ENCODE results near the gene PLEK. TPM values are rescaled to one million over a fixed set of nuclear protein-coding genes. Genes with fewer than 3 reads are reported as not detected.

PLEK gene
- total and polyA plus RNA-seq, 12 donors, result 4.5 to 29.4 (median 11.7) TPM

GRCh38 chr2:68429311-68429826 lies 64.3 kb downstream of the PLEK start:
- TF ChIP-seq POLR2A (IDR thresholded peaks at IDR 0.05), result no peak
- no peak for TF ChIP-seq CTCF (IDR thresholded peaks at IDR 0.05)
- intact Hi-C loops (cut with DNase I), result no loop called here
- H3K4me3 ChIP-seq, result no peak overlapping the region
- H3K9me3 ChIP-seq (replicated peaks in 1 of 3), result no peaks in the 10 kb centered on the region
- no peak overlapping the region for H3K27ac ChIP-seq
- H3K4me1 ChIP-seq (replicated peaks in 1 of 2), result no peaks in the 10 kb centered on the region
- H3K36me3 ChIP-seq (replicated peaks in 1 of 2), result no peaks in the 10 kb centered on the region
- no peaks in the 10 kb centered on the region for H3K27me3 ChIP-seq
- 62 to 85% (median 75%) methylated on average over 7 of the region's 7 CpGs for WGBS, 4 donors
- DNase-seq, result no peak

DNA sequence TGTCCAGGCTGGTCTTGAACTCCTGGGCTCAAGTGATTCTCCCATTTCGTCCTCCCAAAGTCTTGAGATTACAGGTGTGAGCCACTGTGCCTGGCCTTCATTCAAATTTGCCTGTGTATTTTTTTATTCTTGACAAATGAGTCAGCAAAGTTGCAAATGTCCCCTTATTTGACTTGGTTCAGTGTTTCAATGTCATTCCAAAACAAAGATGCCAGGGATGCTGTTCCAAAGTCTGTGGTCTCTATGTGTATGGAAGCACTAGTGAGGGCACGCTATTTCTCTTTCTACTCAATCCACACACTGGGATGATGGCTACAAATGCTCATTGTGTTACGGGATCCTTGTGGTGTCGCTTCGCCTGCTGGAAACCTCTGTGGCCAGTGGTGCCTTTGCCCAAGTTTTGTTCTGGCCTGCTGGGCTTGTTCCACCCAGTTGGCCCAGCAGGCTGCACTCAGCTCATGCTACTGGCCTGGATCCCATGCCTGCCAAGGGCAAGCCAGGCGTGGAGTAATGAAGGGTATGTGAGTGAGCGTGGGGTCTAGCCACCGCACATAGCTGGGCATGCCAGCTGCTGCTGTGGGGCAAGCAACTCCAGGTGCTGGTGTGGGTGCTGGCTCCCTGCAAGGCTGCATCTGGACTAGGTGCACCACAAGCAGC lies 66.4 kb downstream of the PLEK start:
- Histone ChIP-seq H3K4me3 (no peak overlapping the region), H3K9me3 (replicated peaks in 1 of 3) (no peaks in the 10 kb centered on the region), H3K36me3 (replicated peaks in 1 of 2) (no peaks in the 10 kb centered on the region), H3K27me3 (no peaks in the 10 kb centered on the region), H3K4me1 (replicated peaks in 1 of 2) (peaks cover 0 to 6% of the 10 kb centered on the region in 2 donors), H3K27ac (no peak overlapping the region)
- TF ChIP-seq POLR2A (IDR thresholded peaks at IDR 0.05), result no peak
- TF ChIP-seq CTCF (IDR thresholded peaks at IDR 0.05), result no peak
- intact Hi-C loops (cut with DNase I), result loop anchor here (5.0 to 10.0 kb wide), 2 partner anchors 67 to 74 kb away; partner anchors contain the start of gene PLEK (in 1 of the 2)
- 75 to 84% (median 80%) methylated on average over 5 to 8 of the region's 8 CpGs for WGBS, 4 donors
- DNase-seq, result no peak

DNA sequence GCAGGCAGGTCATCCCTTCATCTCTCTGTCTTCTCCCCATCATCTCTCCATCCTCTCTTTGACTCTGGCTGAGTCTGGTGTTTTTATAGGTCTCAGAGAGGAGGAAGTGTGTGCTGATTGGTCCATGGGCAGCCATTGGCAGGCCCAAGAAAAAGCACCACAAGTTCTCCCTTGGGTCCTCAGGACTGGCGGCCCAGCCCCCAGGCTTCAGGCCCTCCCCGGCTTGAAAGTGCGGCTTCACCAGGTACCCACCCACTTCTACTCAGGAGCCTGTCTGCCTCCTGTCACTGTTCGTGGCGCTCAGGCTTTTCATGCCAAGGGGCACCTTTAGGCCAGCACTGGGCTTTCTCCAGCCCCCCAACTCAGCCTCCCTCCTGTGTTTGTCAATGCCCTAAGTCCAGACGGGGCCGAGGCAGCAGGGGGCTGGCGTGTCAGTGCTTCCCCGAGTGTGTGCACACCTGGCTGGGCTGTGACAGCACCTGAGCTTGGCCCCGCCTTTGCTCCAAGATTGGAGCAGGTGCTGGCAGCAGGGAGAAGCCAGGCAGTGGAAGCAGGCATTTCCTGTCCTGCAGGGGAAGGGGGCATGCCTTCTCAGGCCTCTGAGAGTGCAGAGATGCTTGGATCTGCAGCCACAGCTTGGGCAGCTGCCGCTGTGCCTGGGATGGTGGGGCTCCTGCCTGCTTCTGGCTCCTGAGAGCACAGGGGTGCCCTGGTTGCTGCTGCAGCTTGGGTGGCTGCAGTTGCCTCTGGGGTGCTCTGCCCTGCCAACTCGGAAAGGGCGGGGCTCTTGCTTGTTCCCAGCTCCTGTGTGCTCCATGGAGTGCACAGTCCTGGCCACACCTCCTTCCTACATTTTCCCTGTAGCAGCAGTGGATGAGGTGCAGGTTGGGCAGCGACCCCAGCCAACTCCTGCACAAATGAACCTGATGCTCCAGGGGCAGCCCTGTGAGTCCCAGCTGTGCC lies 67.9 kb downstream of the PLEK start:
- intact Hi-C loops (cut with DNase I), result loop anchor here (5.0 to 10.0 kb wide), 2 partner anchors 68 to 76 kb away; partner anchors contain the start of gene PLEK (in 1 of the 2)
- Histone ChIP-seq H3K27me3 (no peaks in the 10 kb centered on the region), H3K4me1 (replicated peaks in 1 of 2) (peaks cover 0 to 6% of the 10 kb centered on the region in 2 donors), H3K9me3 (replicated peaks in 1 of 3) (no peaks in the 10 kb centered on the region), H3K36me3 (replicated peaks in 1 of 2) (no peaks in the 10 kb centered on the region), H3K27ac (no peak overlapping the region), H3K4me3 (no peak overlapping the region)
- TF ChIP-seq CTCF (IDR thresholded peaks at IDR 0.05), result no peak
- TF ChIP-seq POLR2A (IDR thresholded peaks at IDR 0.05), result no peak
- DNase-seq, result no peak
- WGBS, 4 donors, result 71 to 85% (median 79%) methylated on average over 4 to 14 of the region's 14 CpGs

DNA sequence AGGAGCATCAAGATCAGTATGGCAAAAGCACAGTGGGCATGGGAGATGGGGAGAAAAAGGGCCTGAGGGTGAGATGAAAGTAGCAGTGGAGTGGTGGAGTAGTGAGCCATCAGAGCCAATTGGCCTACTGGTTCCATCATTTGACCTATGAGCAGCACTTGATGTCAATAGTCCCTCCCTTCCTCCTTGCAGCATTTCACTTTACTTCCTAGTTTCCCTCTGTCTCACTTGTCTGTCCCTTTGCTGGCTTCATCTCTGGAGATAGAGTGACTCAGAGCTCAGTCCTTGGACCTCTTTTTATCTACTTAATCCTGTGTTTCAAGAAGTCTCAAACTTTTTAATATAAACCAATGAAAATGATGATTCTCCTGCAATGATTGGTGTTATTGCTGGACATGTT lies 69.9 kb downstream of the PLEK start:
- Histone ChIP-seq H3K27ac (no peak overlapping the region), H3K9me3 (replicated peaks in 1 of 3) (no peaks in the 10 kb centered on the region), H3K4me3 (no peak overlapping the region), H3K27me3 (no peaks in the 10 kb centered on the region), H3K4me1 (replicated peaks in 1 of 2) (peaks cover 0 to 6% of the 10 kb centered on the region in 2 donors), H3K36me3 (replicated peaks in 1 of 2) (no peaks in the 10 kb centered on the region)
- TF ChIP-seq POLR2A (IDR thresholded peaks at IDR 0.05) (no peak), CTCF (IDR thresholded peaks at IDR 0.05) (no peak)
- intact Hi-C loops (cut with DNase I), result loop anchor here (5.0 to 10.0 kb wide), 3 partner anchors 68 to 78 kb away; partner anchors contain the start of gene PLEK (in 2 of the 2)
- no peak for DNase-seq

Measured in adrenal gland (tissue), 12 donors.